SW480 (cell line): ENCODE measurements around the gene SMAD1.
A peak's percentile ranks its signal among the peaks of the same experiment; 100 is the strongest.
"Not testable (repeated sequence)": the region's sequence is repeated elsewhere in the genome, so short reads cannot be mapped to it uniquely, and the experiment has no call there.

Experiments
- DNase-seq: peaks from one replicate; pipeline ENCODE4 v3.0.0-alpha.2; 2016; ENCODE audit warnings: low spot score

SMAD1 gene

DNA sequence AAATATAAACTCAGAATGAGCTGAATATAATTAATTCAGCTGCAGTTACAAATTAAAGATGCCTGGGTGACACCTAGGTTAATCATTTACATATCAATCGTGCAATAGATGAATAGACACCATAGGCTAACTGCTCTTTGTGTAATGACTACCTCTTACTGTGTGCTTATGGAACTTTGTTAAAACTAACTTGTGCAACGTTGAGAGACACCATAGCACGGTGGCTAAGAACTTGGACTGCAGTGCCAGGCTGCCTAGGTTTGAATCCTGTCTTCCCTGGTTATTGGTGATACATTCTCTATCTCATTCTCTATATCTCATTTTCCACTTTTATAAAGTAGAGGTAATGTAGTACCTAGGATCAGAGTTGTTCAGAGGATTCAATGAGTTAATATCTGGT lies 46.9 kb downstream of the SMAD1 start:
- DNase-seq = peak; percentile 16

DNA sequence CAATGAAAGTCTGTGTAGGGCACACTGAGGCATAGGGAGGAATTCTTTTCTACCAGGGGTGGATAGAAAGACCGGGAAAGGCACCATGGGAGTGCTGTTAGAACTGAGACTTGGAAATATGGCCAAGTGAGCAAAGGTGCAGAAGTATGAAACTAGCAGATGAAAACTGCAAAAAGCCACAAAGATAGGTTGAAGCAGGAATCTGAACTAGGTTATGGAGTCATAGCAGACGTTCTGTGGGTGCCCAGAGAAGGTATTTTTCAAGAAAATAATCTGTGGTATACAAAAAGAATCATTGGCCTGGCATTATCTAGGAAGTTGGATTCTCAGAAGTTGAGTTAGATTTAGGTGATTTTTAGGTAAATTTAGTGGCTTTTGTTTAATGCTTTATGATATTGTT lies 48.5 kb downstream of the SMAD1 start:
- DNase-seq = no peak

DNA sequence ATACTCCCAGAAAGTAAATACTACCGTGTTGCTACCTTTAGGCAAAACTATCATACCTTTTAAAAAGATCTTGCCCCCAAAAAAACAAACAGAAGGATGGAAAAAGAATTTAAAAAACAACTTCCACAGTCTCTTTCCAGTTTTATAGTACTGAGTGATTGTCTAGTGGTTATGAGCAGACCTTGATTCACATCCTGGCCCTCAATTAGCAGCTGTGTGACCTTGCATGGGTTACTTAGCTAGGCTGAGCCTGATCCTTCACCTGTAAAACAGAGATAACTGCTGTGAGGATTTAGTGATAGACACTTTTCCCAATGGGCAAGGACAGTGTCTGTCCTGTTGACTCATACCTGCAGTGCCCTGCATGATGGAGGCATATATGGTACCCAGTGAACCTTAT lies 49.0 kb downstream of the SMAD1 start:
- DNase-seq = no peak

DNA sequence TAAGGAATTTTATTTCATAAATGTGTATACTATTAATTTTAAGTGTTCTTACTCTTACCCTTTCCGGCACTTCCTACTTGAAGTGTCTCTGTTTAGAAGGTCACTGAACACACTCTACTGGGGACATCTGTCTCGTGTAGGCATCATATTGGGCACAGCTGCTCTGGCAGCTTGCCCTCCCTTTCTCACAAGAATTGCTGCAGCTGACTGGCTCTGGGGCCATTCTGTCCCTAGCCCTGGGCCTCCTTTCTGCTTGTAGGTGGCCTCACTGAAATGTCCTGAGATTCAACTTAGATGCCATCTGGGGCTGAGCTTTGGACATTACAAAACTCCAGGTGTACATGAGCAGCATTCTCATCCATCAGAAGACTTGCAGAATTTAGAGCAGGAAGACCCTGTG lies 49.6 kb downstream of the SMAD1 start:
- DNase-seq = no peak

DNA sequence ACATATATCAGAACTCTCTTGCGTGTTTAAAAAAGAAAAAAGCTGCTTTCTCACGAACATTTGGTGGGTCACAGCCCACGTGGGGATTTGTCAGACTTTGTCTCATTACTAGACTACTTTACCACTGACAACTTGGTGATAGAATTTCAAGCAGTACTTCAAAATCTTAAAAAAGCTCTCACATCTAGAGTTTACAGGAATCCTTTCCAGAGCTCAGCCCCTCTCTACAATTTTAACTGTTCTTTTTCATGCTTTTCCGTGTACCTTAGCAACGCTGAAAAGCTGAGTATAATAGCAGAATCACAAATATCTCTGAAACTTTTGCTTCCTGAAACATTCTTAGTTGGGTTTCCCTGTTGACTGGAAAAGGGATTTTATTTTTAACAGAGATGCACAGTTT lies 50.2 kb downstream of the SMAD1 start:
- DNase-seq = no peak

DNA sequence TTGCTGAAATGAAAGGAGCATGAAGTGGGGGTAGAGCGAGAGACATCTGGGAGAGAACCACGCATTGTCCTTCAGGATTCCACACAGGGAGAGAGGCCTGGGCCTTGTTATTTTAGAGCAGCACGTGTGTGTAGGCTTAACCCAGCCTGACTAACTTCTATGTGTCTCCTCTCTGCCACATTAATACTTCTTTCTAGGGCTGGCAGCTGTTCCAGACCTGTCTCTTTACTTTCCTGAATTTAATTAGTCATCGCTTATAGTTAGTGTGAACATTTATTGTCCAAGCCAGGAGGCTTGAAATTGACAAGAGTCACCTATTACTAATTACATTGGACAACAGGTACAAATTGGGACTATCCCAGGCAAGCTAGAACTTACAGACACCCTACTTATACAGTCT lies 51.3 kb downstream of the SMAD1 start:
- DNase-seq = no peak

DNA sequence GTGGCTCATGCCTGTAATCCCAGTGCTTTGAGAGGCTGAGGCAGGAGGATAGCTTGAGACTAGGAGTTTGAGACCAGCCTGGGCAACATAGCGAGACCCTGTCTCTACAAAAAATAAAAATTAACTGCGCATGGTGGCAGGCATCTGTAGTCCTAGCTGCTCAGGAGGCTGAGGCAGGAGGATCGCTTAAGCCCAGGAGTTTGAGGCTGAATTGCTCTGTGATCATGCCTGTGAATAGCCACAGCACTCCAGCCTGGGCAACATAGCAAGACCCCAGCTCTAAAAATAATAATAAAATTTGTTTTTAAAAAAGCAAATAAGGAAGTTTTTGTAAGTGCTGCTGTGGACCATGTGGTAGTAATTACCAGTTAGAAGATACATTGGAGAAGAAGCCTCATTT lies 51.8 kb downstream of the SMAD1 start:
- not testable (repeated sequence) for DNase-seq

DNA sequence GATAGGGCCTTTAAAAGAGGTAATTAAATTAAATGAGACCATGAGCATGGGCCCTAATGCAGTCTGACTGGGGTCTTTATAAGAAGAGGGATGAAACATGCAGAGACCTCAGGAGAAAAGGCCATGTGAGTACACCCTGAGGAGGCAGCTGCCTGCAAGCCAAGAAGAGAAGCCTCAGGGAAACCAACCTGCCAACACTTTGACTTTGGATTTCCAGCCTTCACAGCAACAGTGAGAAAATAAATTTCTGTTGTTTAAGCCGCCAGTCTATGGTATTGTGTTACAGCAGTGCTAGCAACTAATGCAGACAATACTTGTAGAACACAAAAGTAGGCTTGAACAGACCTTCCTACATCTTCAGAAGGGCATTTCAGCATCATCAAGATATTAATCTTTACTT lies 52.3 kb downstream of the SMAD1 start:
- DNase-seq = no peak

DNA sequence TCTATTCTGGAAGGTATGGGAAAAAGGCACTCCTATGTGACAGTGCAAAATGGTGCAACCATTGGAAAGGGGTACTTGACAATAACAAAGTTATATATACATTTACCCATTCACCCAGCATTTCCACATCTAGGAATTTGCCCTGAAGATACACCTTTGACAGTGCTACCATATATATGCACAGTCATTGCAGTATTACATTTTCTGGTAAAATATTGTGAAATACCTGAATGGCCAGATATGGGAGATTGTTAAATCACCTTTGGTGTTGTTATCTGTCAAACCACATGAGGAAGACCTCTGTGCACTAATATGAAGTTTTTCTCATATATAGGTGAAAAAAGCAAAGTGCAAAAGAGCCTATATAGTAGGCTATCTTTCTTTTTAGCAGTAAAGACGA lies 53.5 kb downstream of the SMAD1 start:
- no peak for DNase-seq

DNA sequence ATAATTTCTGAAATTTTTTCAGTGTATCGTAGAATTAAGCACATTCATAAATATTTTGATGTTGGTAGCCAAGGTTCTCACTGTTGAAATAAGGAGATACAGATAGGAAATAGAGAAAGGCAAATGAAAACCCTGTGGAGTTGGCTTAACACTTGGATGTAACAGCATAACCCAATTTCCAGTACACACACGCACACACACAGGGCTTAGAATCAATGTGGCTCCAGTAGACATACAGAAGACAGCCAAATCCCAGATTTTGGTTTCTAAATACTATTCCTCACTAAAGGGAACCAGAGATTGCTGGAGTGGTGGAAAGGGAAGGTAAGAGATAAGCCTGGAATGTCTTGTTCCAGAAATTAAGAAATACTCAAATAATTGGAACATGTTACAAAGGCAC lies 54.4 kb downstream of the SMAD1 start:
- DNase-seq = no peak

DNA sequence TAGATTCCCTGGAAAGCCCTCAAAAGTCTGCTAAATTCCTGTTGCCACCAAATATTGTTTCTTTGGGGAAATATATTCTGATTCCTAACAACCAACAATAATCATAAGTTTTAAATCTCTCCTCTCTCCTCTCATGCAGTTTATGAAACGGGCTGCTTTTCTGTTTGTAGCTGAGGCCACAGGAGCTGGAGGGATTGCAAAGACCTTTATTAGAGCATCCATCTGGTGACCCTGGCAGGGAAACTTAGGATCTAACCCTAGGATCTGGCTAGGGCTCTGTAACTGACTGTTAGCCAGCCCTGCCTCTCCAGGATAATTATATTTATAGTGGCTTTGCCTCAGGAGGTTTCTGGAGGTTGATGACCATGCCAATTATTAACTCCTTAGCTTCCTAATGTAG lies 56.9 kb downstream of the SMAD1 start:
- no peak for DNase-seq

DNA sequence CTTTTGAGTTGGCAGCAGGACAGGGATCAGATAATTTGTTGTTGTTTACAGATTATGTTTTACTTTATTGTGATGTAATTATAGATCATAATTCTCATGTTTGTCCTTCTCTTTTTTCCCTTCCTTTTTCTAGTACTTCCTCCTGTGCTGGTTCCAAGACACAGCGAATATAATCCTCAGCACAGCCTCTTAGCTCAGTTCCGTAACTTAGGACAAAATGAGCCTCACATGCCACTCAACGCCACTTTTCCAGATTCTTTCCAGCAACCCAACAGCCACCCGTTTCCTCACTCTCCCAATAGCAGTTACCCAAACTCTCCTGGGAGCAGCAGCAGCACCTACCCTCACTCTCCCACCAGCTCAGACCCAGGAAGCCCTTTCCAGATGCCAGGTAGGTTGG lies 58.0 kb downstream of the SMAD1 start:
- DNase-seq = no peak

DNA sequence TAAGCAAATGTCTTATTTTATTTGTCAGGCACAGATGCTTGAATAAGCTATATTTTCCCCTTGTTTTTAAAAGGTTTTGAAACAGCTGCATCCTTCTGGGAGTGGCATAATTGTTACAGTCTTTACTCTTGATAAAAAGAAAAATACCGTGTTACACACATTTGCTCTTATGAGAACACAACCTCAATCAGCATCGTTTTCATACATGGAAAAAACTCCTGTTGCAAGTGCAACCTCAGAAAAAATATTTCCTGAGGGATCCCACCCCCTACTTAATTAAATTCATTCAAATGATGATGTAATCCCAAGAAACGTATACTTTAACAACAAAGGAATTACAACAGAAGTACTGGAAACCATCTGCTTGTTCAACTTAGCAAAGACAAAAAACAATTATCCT lies 58.6 kb downstream of the SMAD1 start:
- DNase-seq = no peak

DNA sequence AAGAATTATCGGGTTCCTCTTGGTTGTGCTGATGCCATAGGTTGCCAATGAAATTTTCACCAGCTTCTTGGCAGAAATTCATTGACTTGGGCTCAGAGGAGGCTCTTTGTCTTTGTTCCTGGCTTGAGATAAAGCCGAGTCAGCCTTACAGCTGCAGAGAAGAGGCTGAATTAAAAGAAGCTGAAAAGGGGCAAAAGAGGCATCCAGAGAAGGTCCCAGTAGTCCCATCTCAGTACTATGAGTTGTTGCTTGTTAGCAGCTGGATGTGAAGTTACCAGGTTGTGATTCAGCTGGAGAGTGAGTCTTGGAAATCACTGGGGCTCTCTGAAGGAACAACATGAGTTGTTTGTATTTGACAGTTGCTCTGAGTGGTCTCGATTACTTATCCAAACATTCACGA lies 59.7 kb downstream of the SMAD1 start:
- DNase-seq = no peak

DNA sequence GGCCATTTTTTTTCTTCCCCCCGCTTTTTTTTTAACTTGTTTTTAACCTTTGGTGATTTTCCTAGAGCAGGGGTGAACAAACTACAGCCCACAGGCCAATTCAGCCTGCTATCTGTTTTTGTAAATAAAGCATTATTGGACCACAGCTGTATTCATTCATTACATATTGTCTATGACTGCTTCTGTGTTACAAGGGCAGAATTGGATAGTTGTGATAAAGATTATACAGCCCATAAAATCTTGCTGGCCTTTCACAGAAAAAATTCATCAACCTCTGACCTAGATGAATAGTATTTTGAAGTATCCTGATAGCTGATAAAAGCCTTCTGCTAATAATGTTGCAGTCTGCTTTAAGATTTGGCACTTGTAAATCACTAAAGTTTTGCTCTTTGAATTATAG lies 63.4 kb downstream of the SMAD1 start:
- no peak for DNase-seq

DNA sequence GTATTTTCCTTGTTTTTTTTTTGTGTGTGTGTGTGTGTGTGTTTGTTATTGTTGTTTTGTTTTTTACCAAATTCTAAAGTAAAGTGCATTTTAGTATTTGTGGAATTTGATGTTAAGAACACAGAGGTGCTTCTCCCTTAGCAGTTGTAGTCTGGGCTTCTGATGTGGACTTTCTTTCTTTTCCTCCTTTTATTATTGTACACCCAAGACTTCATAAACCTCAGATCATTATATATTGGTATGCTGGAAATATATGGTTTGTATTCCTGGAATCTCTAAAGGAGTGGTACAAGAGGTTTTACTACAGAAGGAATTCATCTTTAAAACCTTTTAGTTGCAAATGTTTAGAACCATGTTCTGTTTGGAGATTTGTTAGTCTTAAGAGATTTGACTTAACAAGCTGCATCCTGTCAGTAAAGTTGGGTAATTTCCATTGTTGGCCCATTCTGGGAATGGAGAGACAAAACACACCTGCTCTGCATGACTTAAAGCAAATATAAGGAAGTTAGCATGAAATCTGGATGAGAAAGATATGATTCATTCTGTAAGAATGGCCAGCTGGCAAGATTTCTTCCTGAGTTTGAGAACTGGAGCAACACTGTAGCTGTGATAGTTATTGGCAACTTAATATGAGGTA lies 64.0 kb downstream of the SMAD1 start:
- peak; percentile 1 for DNase-seq

DNA sequence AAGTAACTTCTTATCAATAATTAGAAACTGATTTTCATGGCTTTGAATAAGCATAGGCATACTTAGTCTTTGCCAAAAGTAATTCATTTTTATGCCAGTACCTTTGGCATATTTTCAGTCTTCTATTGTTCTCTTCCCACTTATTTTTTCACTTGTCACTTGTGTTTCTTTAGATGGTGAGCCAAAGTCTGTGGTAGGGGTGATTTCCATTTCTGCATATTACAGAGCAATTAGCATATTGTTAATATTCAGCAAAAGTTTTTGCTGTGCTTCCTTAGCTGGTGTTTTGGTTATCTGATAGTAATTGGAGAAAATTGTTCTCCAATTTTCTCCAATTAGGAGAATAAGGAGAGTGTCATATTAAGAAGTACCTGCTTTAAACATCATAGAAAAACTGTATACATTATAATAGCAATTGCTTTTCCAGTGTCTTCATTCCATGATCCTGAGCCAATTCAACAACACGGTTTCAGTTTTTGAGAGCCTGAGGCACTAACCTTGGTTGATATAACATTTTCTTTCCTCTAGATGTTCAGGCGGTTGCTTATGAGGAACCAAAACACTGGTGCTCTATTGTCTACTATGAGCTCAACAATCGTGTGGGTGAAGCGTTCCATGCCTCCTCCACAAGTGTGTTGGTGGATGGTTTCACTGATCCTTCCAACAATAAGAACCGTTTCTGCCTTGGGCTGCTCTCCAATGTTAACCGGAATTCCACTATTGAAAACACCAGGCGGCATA lies 64.7 kb downstream of the SMAD1 start:
- no peak for DNase-seq

DNA sequence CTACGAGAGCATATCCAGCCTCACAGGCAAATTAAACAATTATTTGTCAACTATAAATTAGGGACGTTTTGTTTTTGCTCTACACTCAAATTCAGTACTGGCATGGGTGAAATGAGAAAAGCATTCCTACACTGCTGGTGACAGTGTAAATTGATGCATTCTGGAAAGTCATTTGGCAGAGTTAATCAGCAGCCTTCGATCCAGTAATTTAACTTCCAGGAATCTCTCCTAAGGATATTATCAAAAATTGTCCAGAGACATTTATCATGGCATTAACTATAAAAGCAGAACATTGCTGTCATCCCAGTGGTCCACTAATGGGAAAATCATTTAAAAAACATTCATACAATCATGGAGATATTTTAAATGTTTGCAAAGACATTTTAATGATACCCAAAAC lies 70.0 kb downstream of the SMAD1 start:
- no peak for DNase-seq

DNA sequence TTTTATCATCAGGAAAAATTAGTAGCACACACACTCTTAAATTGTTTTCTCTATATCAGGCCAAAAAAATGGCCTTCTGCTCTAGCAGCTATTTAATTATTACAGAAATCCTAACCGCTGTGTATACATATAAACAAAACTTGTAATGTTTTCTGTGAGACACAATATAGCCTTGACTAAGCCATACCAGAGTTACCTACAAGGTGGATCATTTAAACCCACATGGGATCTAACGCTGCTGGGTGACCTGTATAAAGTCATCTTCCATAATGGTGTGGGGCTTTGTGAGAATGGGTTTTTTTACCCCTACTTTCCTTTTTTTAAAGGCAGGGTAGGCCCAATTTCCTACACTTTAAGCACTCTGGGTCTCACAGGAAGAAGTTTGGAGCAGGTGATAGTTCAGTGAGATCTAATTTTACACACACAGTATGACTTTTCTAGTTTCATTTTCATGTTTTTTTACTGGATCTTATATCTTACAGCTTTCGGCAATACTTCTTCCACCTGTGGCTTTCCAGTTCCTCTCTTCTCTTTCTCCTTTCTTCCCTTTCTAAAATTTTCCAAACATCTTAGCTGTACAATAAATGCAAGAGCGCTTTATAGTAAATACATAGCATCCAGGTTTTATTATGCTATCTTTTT lies 70.6 kb downstream of the SMAD1 start:
- no peak for DNase-seq

DNA sequence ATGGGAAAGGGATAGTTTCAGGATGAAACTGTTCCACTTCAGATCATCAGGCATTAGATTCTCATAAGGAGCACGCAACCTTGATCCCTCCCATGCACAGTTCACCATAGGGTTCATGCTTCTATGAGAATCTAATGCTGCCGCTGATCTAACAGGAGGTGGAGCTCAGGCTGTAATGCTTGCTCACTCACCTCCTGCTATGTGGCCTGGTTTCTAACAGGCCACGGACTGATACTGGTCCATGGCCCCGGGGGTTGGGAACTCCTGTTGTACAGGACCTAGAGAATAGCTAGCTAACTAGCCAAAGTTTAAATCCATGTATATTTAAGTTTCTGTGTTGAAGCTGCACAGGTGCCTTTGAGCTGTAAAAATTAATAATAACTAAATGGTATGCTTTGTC lies 71.7 kb downstream of the SMAD1 start:
- DNase-seq = no peak

DNA sequence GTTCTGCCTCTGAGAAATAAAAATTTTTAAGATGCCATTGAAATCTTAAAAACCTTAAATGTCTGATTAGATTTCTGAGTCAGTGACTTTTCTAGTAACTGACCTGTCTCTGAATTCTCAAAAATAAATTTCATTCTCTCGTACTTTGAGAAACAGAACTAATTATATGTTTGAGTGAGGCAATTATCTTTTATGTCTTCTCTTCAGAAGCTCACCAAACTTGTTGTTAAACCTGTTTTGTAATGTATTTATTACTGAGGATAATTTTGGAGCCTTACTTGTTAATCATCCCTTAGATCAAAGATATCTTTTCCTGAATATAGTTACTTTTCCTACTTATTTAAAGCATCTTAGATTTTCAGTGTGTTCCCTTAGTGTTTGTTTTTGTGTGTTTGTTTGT lies 73.0 kb downstream of the SMAD1 start:
- DNase-seq = no peak

DNA sequence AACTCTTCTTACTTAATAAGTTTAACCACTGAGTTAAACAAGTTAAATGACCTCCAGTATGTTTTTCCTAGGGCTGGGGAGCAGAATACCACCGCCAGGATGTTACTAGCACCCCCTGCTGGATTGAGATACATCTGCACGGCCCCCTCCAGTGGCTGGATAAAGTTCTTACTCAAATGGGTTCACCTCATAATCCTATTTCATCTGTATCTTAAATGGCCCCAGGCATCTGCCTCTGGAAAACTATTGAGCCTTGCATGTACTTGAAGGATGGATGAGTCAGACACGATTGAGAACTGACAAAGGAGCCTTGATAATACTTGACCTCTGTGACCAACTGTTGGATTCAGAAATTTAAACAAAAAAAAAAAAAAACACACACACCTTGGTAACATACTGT lies 76.1 kb downstream of the SMAD1 start:
- DNase-seq = peak; percentile 47

DNA sequence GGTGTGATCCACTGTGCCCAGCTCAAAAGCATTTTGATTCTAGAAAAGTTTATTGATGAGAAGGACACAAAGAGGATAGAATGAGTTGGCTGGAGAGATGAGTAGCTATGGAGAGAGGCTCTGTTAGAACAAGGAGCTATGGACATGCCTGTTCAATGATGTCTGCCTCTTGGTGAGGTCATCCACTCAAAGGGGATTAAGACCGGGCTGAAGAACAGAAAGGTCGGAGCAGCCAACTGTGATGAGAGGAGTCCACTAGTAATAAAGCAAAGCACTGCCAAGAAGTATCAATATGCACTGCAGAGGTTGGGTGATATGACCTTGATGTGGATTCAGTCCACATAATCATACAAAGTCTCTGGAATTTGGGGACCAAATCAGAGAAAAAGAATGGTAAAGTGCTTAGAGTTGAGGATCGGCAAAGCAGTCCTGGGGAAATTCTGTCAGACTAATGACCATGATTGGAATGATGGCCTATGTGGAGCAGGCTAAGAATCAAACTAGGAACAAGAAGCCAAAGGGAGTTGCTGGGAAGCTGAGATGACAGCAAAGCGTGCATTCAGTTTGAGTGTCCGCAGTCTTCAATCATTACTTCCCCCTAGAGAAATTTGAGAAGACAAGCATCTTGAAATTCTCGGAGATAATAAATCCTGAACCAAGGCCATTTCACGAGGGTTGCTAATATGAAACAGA lies 81.8 kb downstream of the SMAD1 start:
- DNase-seq = no peak
